Mesodermal cell (in vitro differentiated cells): ENCODE measurements around the gene MRPL1.
A peak's percentile ranks its signal among the peaks of the same experiment; 100 is the strongest.
"Not testable (repeated sequence)": the region's sequence is repeated elsewhere in the genome, so short reads cannot be mapped to it uniquely, and the experiment has no call there.

Experiments used
- H3K27ac ChIP-seq: 2 replicates; pipeline ENCODE4 v1.7.0; 2013; ENCODE audit warnings: mild to moderate bottlenecking, low read depth, low read length, moderate library complexity; ENCODE audit not compliant: severe bottlenecking
- H3K36me3 ChIP-seq: 2 replicates; pipeline ENCODE4 v1.7.1; 2013; ENCODE audit warnings: mild to moderate bottlenecking, low read length, moderate library complexity; ENCODE audit not compliant: control insufficient read depth, insufficient read depth
- H3K4me1 ChIP-seq: one replicate; pipeline ENCODE4 v1.7.1; 2013; ENCODE audit warnings: mild to moderate bottlenecking, low read length; ENCODE audit not compliant: insufficient read depth, control insufficient read depth, poor library complexity, severe bottlenecking
- H3K4me3 ChIP-seq: 2 replicates; pipeline ENCODE4 v1.7.0; 2013; ENCODE audit warnings: low read length, control low read depth, mild to moderate bottlenecking; ENCODE audit not compliant: insufficient read depth, poor library complexity, severe bottlenecking; ENCODE audit errors: extremely low read depth
- H3K9me3 ChIP-seq: 2 replicates; pipeline ENCODE4 v1.7.1; 2013; ENCODE audit warnings: mild to moderate bottlenecking, low read length, moderate library complexity; ENCODE audit not compliant: control insufficient read depth
- WGBS, 2 experiments: methylation state at CpG; one replicate each; pipeline ENCODE4 v1.1.5; 2013; ENCODE audit warnings: missing lambda C conversion rate in 2 of 2; ENCODE audit not compliant: insufficient coverage in 2 of 2; 5-methylcytosine and 5-hydroxymethylcytosine counted together

The MRPL1 gene

DNA sequence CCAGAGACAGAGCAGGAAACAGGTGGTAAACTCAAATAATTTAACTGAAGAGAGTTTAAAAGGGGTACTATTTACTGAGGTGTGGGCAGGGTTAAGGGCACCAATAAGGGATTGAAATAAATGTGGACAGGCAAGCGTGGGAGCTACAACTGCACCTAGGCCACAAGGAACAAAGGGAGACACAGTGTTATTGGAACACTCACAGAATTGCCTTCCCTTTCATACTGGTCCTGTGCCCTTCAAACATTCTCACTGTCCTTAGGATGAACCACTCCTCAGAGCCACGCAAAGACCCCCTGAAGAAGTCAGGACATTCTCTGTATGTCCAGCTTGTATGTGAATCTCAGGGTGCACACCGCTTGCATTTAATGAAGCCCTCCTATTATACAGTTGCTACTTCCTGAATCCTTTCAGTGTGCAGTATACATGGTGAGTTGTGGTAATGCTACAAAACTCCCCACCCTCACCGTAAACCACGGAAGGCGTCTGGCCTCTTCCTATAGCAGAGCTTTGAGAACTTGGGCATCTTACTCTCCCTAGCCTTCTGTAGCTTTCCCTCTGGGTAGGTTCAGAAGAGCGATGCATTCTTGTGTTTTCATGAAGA is 9.6 kb upstream of the MRPL1 start:
- Histone ChIP-seq H3K9me3 (no peaks in the 10 kb centered on the region), H3K27ac (no peak overlapping the region), H3K4me3 (no peak overlapping the region), H3K36me3 (no peaks in the 10 kb centered on the region), H3K4me1 (no peaks in the 10 kb centered on the region)
- 75 to 100% methylated on average over 1 to 4 of the region's 7 CpGs for WGBS, 2 experiments

DNA sequence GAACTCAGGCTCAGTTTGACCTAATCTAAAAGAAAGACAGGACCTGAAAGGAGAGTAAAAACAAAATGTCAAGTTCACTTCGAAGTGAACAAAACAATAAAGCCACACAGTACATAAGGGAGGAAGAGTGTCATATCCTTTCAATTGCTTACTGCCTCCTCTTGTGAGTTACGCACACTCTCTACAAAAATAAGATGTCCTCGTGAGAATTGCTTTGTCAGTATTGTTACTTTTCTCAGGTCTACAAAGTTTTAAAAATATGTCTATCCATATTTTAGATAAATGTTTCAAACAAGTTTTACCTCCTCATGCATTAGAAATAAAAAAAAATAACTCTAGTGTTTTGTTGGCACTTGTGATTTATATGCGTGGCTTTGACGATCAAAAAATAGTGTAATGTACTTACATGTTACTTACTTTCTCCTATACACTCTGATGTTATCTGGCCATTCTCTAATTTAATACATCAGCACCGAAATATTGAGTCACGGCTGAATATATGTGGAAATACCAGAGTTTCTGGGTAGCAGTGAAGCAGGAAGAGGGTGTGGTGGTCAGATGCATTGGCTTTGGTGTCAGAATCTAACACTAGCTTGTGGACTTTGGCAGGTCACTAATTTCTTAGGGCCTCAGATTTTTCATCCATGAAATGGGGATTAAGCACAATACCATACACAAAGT is 8.1 kb upstream of the MRPL1 start:
- no peaks in the 10 kb centered on the region for H3K4me1 ChIP-seq
- no peak overlapping the region for H3K27ac ChIP-seq
- no peak overlapping the region for H3K4me3 ChIP-seq
- 100% methylated on average over 1 of the region's 7 CpGs for WGBS, 2 experiments
- no peaks in the 10 kb centered on the region for H3K36me3 ChIP-seq
- no peaks in the 10 kb centered on the region for H3K9me3 ChIP-seq

DNA sequence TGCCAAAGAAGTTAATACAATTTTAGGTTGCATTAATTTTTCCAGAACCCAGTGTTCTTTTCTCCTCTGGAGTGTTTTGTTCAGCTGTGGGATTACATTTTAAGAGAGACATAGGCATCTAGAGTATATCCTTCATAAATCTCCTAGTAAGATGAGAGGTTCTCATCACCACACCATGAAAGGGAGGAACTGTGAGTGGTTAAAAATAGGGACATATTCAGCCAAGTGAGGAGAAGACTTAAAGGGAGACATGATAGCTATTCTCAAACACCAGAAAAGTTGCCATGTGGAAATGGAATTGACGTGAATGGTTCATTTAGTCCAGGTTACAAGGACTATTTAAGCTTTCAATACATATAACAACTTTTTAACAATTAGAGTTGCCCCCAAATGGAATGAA is 6.5 kb upstream of the MRPL1 start:
- H3K9me3 ChIP-seq = no peaks in the 10 kb centered on the region
- H3K36me3 ChIP-seq = no peaks in the 10 kb centered on the region
- H3K27ac ChIP-seq = no peak overlapping the region
- H3K4me3 ChIP-seq = no peak overlapping the region
- no CpG with 5 or more reads among the region's 1 CpG for WGBS, 2 experiments
- no peaks in the 10 kb centered on the region for H3K4me1 ChIP-seq

- H3K9me3 ChIP-seq = no peaks in the 10 kb centered on the region
- no peak overlapping the region for H3K4me3 ChIP-seq
- 92 to 95% methylated on average over 3 of the region's 3 CpGs for WGBS, 2 experiments
- H3K4me1 ChIP-seq = no peaks in the 10 kb centered on the region
- H3K27ac ChIP-seq = no peak overlapping the region
- peaks cover 1% of the 10 kb centered on the region for H3K36me3 ChIP-seq
These were observed 3.4 kb upstream of the MRPL1 start for GRCh38 chr4:77859256-77859655.

DNA sequence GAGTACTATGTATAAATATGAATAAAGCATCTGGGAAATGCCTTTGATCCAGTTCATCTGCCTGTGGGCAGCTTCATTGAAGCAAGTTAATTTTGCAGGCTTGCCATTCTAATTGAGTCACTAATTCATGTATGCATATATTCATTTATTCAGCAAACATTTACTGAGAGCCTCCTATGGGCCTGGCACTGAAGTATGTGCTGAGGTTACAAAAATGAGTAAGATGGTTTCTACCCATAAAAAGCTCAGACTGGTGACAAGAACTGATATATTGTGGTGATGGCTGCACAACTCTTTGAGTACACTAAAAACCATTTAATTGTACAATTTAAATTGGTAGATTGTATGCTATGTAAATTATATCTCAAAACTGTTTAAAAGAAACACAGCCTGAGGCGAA is 1.1 kb upstream of the MRPL1 start:
- 100% methylated on average over 1 of the region's 1 CpG for WGBS, 2 experiments
- H3K4me1 ChIP-seq = no peaks in the 10 kb centered on the region
- peaks cover 16% of the 10 kb centered on the region for H3K36me3 ChIP-seq
- peak overlapping the region; percentile 97 for H3K27ac ChIP-seq
- H3K9me3 ChIP-seq = no peaks in the 10 kb centered on the region
- H3K4me3 ChIP-seq = peak overlapping the region; percentile 78

DNA sequence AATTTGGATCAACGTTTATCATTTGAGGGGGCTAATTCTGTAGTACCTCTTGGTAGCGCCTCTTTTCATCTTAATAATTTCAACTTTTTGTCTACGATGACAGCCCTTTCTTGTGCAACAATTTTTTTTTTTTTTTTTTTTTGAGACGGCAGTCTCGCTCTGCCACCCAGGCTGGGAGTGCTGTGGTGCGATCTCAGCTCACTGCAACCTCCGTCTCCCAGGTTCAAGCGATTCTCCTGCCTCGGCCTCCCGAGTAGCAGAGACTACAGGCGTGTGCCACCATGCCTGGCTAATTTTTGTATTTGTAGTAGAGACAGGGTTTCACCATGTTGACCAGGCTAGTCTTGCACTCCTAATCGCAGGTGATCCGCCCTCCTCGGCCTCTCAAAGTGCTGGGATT is 711 bp downstream of the MRPL1 start:
- WGBS, 2 experiments = 39 to 46% methylated on average over 9 to 11 of the region's 14 CpGs
- H3K9me3 ChIP-seq, H3K4me1 ChIP-seq: not testable (repeated sequence)
- Histone ChIP-seq H3K4me3 (peak overlapping the region; percentile 78), H3K27ac (peak overlapping the region; percentile 97), H3K36me3 (peaks cover 22% of the 10 kb centered on the region)

DNA sequence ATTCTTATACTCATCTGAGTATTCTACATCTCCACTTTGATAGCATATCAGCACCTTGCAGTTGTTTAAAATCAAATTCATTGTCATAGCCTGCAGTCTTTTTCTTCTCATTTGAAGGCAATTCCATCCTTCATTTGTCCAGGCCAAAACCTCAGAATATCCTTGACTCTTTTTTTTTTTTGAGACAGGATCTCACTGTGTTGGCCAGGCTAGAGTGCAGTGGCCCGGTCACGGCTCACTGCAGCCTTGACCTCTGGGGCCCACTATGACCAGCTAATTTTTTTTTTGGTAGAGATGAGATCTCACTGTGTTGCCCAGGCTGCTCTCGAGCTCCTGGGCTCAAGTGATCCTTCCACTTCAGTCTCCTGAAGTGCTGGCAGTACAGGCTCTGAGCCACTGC is 2.6 kb downstream of the MRPL1 start:
- 100% methylated on average over 2 to 3 of the region's 3 CpGs for WGBS, 2 experiments
- no peaks in the 10 kb centered on the region for H3K9me3 ChIP-seq
- H3K4me1 ChIP-seq = no peaks in the 10 kb centered on the region
- no peak overlapping the region for H3K27ac ChIP-seq
- H3K4me3 ChIP-seq = no peak overlapping the region
- peaks cover 28% of the 10 kb centered on the region for H3K36me3 ChIP-seq

DNA sequence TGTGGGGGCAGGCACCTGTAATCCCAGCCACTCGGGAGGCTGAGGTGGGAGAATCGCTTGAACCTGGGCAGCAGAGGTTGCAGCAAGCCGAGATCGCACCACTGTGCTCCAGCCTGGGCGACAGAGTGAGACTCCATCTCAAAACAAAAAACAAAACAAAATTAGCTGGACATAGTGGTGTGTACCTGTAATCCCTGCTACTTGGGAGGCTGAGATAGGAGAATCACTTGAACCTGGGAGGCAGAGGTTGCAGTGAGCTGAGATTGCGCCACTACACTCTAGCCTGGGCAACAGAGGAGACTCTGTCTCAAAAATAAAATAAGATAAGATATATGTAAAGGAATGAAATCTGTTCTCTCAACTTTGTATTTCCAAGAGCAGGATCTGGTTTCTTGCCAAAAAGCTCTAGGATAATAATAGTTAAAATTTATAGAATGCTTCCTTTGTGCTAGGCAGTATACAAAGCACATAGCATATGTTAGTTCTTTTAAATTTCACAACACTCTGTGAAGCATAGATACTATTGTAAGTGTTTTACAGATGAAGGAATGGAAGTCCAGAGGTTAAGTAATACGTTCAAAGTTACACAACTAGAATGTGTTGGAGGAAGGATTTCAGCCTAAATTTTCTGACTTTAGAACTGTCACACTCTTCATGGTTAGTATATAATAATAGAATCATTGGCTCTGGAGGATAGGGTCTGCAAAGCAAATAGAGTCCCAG is 10.3 kb downstream of the MRPL1 start:
- peaks cover 41% of the 10 kb centered on the region for H3K36me3 ChIP-seq
- 88 to 94% methylated on average over 3 to 5 of the region's 7 CpGs for WGBS, 2 experiments
- no peak overlapping the region for H3K27ac ChIP-seq

GRCh38 chr4:77877167-77877566 is 14.5 kb downstream of the MRPL1 start:
- WGBS, 2 experiments = 83 to 100% methylated on average over 2 to 3 of the region's 4 CpGs
- Histone ChIP-seq H3K27ac (no peak overlapping the region), H3K36me3 (peaks cover 44% of the 10 kb centered on the region), H3K9me3 (no peaks in the 10 kb centered on the region), H3K4me3 (no peak overlapping the region), H3K4me1 (no peaks in the 10 kb centered on the region)

More for the DNA sequence above, 10.3 kb downstream of the MRPL1 start:
- Histone ChIP-seq H3K4me3 (no peak overlapping the region), H3K4me1 (no peaks in the 10 kb centered on the region), H3K9me3 (no peaks in the 10 kb centered on the region)

GRCh38 chr4:77877771-77878565 is 15.3 kb downstream of the MRPL1 start:
- no peaks in the 10 kb centered on the region for H3K4me1 ChIP-seq
- no peak overlapping the region for H3K4me3 ChIP-seq
- no peak overlapping the region for H3K27ac ChIP-seq
- H3K36me3 ChIP-seq = peaks cover 42% of the 10 kb centered on the region
- WGBS, 2 experiments = 90 to 94% methylated on average over 5 to 12 of the region's 15 CpGs
- no peaks in the 10 kb centered on the region for H3K9me3 ChIP-seq
